GM12878 (cell line): ENCODE results near the gene RERG. TPM values are rescaled to one million over a fixed set of nuclear protein-coding genes. Genes with fewer than 3 reads are reported as not detected.

Source experiments
- ATAC-seq: fragments of 200-7000 bp; cut with Tn5 transposase; 3 replicates; pipeline ENCODE4 v1.9.1; 2020; ENCODE audit warnings: mild to moderate bottlenecking, moderate library complexity
- BruUV-seq: library from RNA; stranded (reverse); fragments of 400-500 nt; replicated peaks from 2 replicates; lab custom pipeline; 2021; lab: Mats Ljungman, UMichigan
- CTCF ChIA-PET: fragments of 300-600 bp; sonication (Branson Sonifier 250); formaldehyde crosslinking; extraction: SDS; loops from one replicate; lab custom pipeline; 2021; ENCODE audit warnings: inconsistent platforms; lab: Yijun Ruan, JAX
- POLR2A ChIA-PET: fragments of 350-600 bp; formaldehyde crosslinking; extraction: SDS; loops from one replicate; lab custom pipeline; 2021; ENCODE audit warnings: inconsistent platforms; lab: Charles Lee
- RAD21 ChIA-PET: fragments of 300-600 bp; sonication (Branson Sonifier 250); formaldehyde crosslinking; loops from one replicate; lab custom pipeline; 2023; ENCODE audit warnings: antibody characterized with exemption; ENCODE audit not compliant: unreplicated experiment; lab: Charles Lee
- SMC1A ChIA-PET: fragments of 300-600 bp; sonication (Branson Sonifier 250); formaldehyde crosslinking; loops from one replicate; lab custom pipeline; 2023; ENCODE audit not compliant: unreplicated experiment, uncharacterized antibody; lab: Charles Lee
- DNase-seq: peaks from one replicate; pipeline ENCODE4 v3.0.0-alpha.2; 2011; ENCODE audit warnings: low read depth, low spot score
- FAIRE-seq: peaks from 3 replicates; lab custom pipeline; 2011; peaks lifted over from hg19 to GRCh38; lab: Jason Lieb, UNC
- H2AFZ ChIP-seq: 2 replicates; pipeline ENCODE4 v1.6.0; 2011; ENCODE audit warnings: low read depth, low read length, control low read depth; ENCODE audit not compliant: control insufficient read depth
- H3K27ac ChIP-seq: 2 replicates; pipeline ENCODE4 v1.5.1; 2011; ENCODE audit warnings: control low read depth; ENCODE audit not compliant: control insufficient read depth, insufficient read depth
- H3K27me3 ChIP-seq, 2 experiments: replicated peaks in 1 of 2; 2 replicates each; pipeline versions ENCODE4 v1.6.0 to v1.6.1; 2011; ENCODE audit warnings: low read length in 1 of 2; ENCODE audit not compliant: control insufficient read depth in 2 of 2, insufficient read depth in 2 of 2
- H3K36me3 ChIP-seq, 2 experiments: 2 replicates each; pipeline ENCODE4 v1.5.1; 2011; ENCODE audit warnings: low read length in 1 of 2; ENCODE audit not compliant: control insufficient read depth in 2 of 2, insufficient read depth in 2 of 2
- H3K4me1 ChIP-seq: 2 replicates; pipeline ENCODE4 v1.6.1; 2011; ENCODE audit warnings: mild to moderate bottlenecking, low read length, moderate library complexity, mixed read lengths; ENCODE audit not compliant: control insufficient read depth, insufficient read depth
- H3K4me2 ChIP-seq: 2 replicates; pipeline ENCODE4 v1.6.0; 2011; ENCODE audit warnings: control low read depth; ENCODE audit not compliant: control insufficient read depth, insufficient read depth
- H3K4me3 ChIP-seq: fragments of 200-600 bp; sonication (generic); 2 replicates; pipeline ENCODE4 v1.5.1; 2016
- H3K79me2 ChIP-seq: 2 replicates; pipeline ENCODE4 v1.6.0; 2011; ENCODE audit warnings: low read length; ENCODE audit not compliant: control insufficient read depth, insufficient read depth
- H3K9ac ChIP-seq: 2 replicates; pipeline ENCODE4 v1.8.0; 2011; ENCODE audit warnings: low read length, control low read depth, mixed read lengths; ENCODE audit not compliant: control insufficient read depth, insufficient read depth
- H3K9me3 ChIP-seq: replicated peaks from 3 replicates; pipeline ENCODE4 v1.5.1; 2011; ENCODE audit warnings: mild to moderate bottlenecking, low read length; ENCODE audit not compliant: control insufficient read depth, insufficient read depth
- H4K20me1 ChIP-seq: 2 replicates; pipeline ENCODE4 v1.6.0; 2011; ENCODE audit not compliant: control insufficient read depth, insufficient read depth
- BACH1 ChIP-seq: fragments of 450-650 bp; IDR thresholded peaks from 2 replicates; pipeline ENCODE4 v1.6.1; 2017; ENCODE audit warnings: mild to moderate bottlenecking, borderline replicate concordance
- BCL3 ChIP-seq: IDR thresholded peaks from 2 replicates; pipeline ENCODE4 v1.6.1; 2011; ENCODE audit warnings: borderline replicate concordance, low read depth, mild to moderate bottlenecking, moderate library complexity, low read length; ENCODE audit not compliant: insufficient read depth, poor library complexity, severe bottlenecking
- DPF2 ChIP-seq: fragments of 450-650 bp; IDR thresholded peaks from 2 replicates; pipeline ENCODE4 v1.6.1; 2017; ENCODE audit warnings: mild to moderate bottlenecking
- GABPA ChIP-seq: IDR thresholded peaks from 2 replicates; pipeline ENCODE4 v1.6.1; 2014; ENCODE audit warnings: antibody characterized with exemption, low read depth, mild to moderate bottlenecking, inconsistent platforms
- LARP7 ChIP-seq: fragments of 450-650 bp; IDR thresholded peaks from 2 replicates; pipeline ENCODE4 v1.6.1; 2017; ENCODE audit warnings: mild to moderate bottlenecking
- NR2F1 ChIP-seq: fragments of 450-650 bp; conservative IDR thresholded peaks from 2 replicates; pipeline ENCODE4 v1.6.1; 2017; ENCODE audit warnings: mild to moderate bottlenecking
- PML ChIP-seq: IDR thresholded peaks from 2 replicates; pipeline ENCODE4 v1.6.1; 2012; ENCODE audit warnings: low read length, inconsistent platforms
- POLR2A ChIP-seq: IDR thresholded peaks from 2 replicates; pipeline ENCODE4 v1.6.1; 2011; ENCODE audit warnings: low read depth, mild to moderate bottlenecking, low read length
- RCOR1 ChIP-seq: conservative IDR thresholded peaks from 2 replicates; pipeline ENCODE4 v1.6.1; 2012; ENCODE audit warnings: low read depth, low read length, improper control_type of control experiment
- RFX5 ChIP-seq: IDR thresholded peaks from 2 replicates; pipeline ENCODE4 v1.6.1; 2011; ENCODE audit warnings: low read depth, low read length, improper control_type of control experiment
- SIN3A ChIP-seq: IDR thresholded peaks from 2 replicates; pipeline ENCODE4 v1.6.1; 2012; ENCODE audit warnings: low read depth, low read length, improper control_type of control experiment
- SREBF2 ChIP-seq: IDR thresholded peaks from 2 replicates; pipeline ENCODE4 v1.6.1; 2012; ENCODE audit warnings: mild to moderate bottlenecking, low read length
- STAT1 ChIP-seq: fragments of 450-650 bp; conservative IDR thresholded peaks from 2 replicates; pipeline ENCODE4 v1.6.1; 2014; ENCODE audit warnings: antibody characterized with exemption, mild to moderate bottlenecking
- TARDBP ChIP-seq: IDR thresholded peaks from 2 replicates; pipeline ENCODE4 v1.6.1; 2016; ENCODE audit warnings: borderline replicate concordance
- WRNIP1 ChIP-seq: IDR thresholded peaks from 2 replicates; pipeline ENCODE4 v1.6.1; 2011; ENCODE audit warnings: low read depth, low read length, improper control_type of control experiment, borderline replicate concordance
- ZNF207 ChIP-seq: fragments of 450-650 bp; IDR thresholded peaks from 2 replicates; pipeline ENCODE4 v1.6.1; 2014; ENCODE audit warnings: antibody characterized with exemption, mild to moderate bottlenecking, borderline replicate concordance
- ZNF217 ChIP-seq: fragments of 450-650 bp; IDR thresholded peaks from 2 replicates; pipeline ENCODE4 v1.6.1; 2017; ENCODE audit warnings: antibody characterized with exemption, mild to moderate bottlenecking
- WGBS: methylation state at CpG from one replicate; pipeline ENCODE4 v1.1.6; 2016; ENCODE audit warnings: low lambda C conversion rate; ENCODE audit not compliant: insufficient replicate concordance, insufficient coverage; ENCODE audit errors: missing lambda C conversion rate; 5-methylcytosine and 5-hydroxymethylcytosine counted together
- in situ Hi-C: fragments of 300-500 bp; cut with MboI; formaldehyde crosslinking; loops from 9 replicates; pipeline ENCODE4 v1.14.3; 2018; ENCODE audit warnings: mixed read lengths
- intact Hi-C: fragments of 100-400 bp; cut with micrococcal nuclease; formaldehyde crosslinking; loops from one replicate; pipeline ENCODE4 v1.14.2; 2022; ENCODE audit not compliant: unreplicated experiment
- polyA plus RNA-seq, 11 experiments: library from polyadenylated mRNA; depleted of rRNA in 4 of 11; unstranded in 6 of 11; stranded (reverse) in 5 of 11; fragments of >200 nt; fragmentation: Nextera tagmentation in 4 of 11; fragmentation: Illumina TruSeq in 1 of 11; extraction: Ambion mirVana in 4 of 11; extraction: Trizol in 1 of 11; gene quantifications; 1 replicate in 1 of 11; 2 replicates in 10 of 11; pipeline versions ENCODE4 v1.2.1 to v1.2.3, GENCODE V29; 2011 to 2016; ENCODE audit warnings: inconsistent platforms in 2 of 11, missing spikeins in 2 of 11, low read depth in 1 of 11
- total RNA-seq, 4 experiments: library from RNA; depleted of rRNA in 3 of 4; stranded (reverse); fragments of >200 nt in 3 of 4; fragmentation: Illumina TruSeq in 1 of 4; extraction: Trizol in 1 of 4; gene quantifications; 2 replicates each; pipeline versions ENCODE4 v1.2.1 to v1.2.3, GENCODE V29; 2013 to 2021
- TF ChIP-seq, protein P1 (sequence below): IDR thresholded peaks from 2 replicates; pipeline ENCODE4 v1.6.1; 2012; ENCODE audit warnings: low read length, inconsistent platforms
- TF ChIP-seq, protein P2 (sequence below): IDR thresholded peaks from 2 replicates; pipeline ENCODE4 v1.6.1; 2011; ENCODE audit warnings: low read depth, mild to moderate bottlenecking, low read length, moderate library complexity, borderline replicate concordance; ENCODE audit errors: extremely low read depth

The RERG gene
- total and polyA plus RNA-seq, 10 of the 15 experiments (the other 5 are each of a cell fraction or from before 2014, with no cell fraction given), result 0.03 to 5.3 (median 0.05) TPM; not detected in 5

DNA sequence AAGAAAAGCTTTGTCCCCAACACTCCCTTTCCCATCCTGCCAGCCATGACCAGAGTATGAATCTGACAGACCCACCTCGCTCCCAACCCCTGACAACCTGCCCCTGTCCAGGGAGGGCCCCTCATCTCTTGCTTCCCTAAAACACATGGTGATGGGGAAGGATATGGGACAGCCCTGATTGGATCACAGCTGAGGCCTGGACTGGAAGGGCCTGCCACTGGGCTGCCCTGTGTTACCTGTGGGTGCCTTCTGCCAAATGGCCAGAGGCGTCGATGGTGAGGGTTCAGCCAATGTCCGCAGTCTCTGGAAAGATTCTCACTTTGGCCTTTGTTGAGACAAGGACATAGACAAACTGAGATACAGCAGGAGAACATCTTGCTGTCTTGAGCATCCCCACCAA is 13.3 kb upstream of the RERG start:
- CTCF ChIA-PET, result interaction anchor here (0.8 kb wide), 1 partner anchor 12 kb away, joined by 3 read pairs; no protein-coding TSS in a partner anchor
- H2AFZ ChIP-seq, result no peak overlapping the region
- SMC1A ChIA-PET, result no interaction called here

More for the DNA sequence above, 13.3 kb upstream of the RERG start:
- ATAC-seq (no peak), FAIRE-seq (no peak), DNase-seq (no peak)
- intact Hi-C loops, result no loop called here
- Histone ChIP-seq H3K36me3 (no peaks in the 10 kb centered on the region), H3K4me1 (no peaks in the 10 kb centered on the region), H3K9ac (no peak overlapping the region), H3K4me3 (no peak overlapping the region), H3K4me2 (no peak overlapping the region), H4K20me1 (no peaks in the 10 kb centered on the region), H3K27me3 (no peaks in the 10 kb centered on the region)
- ChIA-PET RAD21 (no interaction called here), POLR2A (no interaction called here)
- no TSS peak for BruUV-seq
- 61% methylated on average over 4 of the region's 4 CpGs for WGBS
- TF ChIP-seq DPF2 (no peak), PML (no peak), BCL3 (no peak), SREBF2 (no peak), GABPA (no peak), TARDBP (no peak), SIN3A (no peak), STAT1 (no peak), ZNF207 (no peak), POLR2A (no peak), BACH1 (no peak), RCOR1 (no peak), WRNIP1 (no peak), RFX5 (no peak), NR2F1 (no peak), LARP7 (no peak), ZNF217 (no peak)
- TF ChIP-seq, protein P1, sequence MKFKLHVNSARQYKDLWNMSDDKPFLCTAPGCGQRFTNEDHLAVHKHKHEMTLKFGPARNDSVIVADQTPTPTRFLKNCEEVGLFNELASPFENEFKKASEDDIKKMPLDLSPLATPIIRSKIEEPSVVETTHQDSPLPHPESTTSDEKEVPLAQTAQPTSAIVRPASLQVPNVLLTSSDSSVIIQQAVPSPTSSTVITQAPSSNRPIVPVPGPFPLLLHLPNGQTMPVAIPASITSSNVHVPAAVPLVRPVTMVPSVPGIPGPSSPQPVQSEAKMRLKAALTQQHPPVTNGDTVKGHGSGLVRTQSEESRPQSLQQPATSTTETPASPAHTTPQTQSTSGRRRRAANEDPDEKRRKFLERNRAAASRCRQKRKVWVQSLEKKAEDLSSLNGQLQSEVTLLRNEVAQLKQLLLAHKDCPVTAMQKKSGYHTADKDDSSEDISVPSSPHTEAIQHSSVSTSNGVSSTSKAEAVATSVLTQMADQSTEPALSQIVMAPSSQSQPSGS, result no peak
- TF ChIP-seq, protein P2, sequence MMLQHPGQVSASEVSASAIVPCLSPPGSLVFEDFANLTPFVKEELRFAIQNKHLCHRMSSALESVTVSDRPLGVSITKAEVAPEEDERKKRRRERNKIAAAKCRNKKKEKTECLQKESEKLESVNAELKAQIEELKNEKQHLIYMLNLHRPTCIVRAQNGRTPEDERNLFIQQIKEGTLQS, result no peak
- TF ChIP-seq, all 136 proteins: peak for 0
- no peaks in the 10 kb centered on the region for H3K79me2 ChIP-seq
- H3K9me3 ChIP-seq, result no peaks in the 10 kb centered on the region
- no peak overlapping the region for H3K27ac ChIP-seq
- in situ Hi-C loops, result no loop called here
